ENCODE data around the gene TRIO.

GRCh38 chr5:14189680-14190079 lies 46.5 kb downstream of the TRIO start:
- no peak for TF ChIP-seq CTCF (IDR thresholded peaks at IDR 0.05)
- no peak for TF ChIP-seq POLR2A (IDR thresholded peaks at IDR 0.05)
